GM12872 (cell line): Measurements from ENCODE around the gene CCNB2.

Experiments
- TF ChIP-seq, protein P1 (sequence below): IDR thresholded peaks from 3 replicates; pipeline ENCODE4 v1.5.1; 2011; ENCODE audit warnings: low read depth, mild to moderate bottlenecking, low read length, moderate library complexity; ENCODE audit not compliant: insufficient read depth

CCNB2 gene

GRCh38 chr15:59116771-59117170, 11.8 kb downstream of the CCNB2 start:
- TF ChIP-seq, protein P1, sequence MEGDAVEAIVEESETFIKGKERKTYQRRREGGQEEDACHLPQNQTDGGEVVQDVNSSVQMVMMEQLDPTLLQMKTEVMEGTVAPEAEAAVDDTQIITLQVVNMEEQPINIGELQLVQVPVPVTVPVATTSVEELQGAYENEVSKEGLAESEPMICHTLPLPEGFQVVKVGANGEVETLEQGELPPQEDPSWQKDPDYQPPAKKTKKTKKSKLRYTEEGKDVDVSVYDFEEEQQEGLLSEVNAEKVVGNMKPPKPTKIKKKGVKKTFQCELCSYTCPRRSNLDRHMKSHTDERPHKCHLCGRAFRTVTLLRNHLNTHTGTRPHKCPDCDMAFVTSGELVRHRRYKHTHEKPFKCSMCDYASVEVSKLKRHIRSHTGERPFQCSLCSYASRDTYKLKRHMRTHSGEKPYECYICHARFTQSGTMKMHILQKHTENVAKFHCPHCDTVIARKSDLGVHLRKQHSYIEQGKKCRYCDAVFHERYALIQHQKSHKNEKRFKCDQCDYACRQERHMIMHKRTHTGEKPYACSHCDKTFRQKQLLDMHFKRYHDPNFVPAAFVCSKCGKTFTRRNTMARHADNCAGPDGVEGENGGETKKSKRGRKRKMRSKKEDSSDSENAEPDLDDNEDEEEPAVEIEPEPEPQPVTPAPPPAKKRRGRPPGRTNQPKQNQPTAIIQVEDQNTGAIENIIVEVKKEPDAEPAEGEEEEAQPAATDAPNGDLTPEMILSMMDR, result no peak

GRCh38 chr15:59119625-59120024, 14.7 kb downstream of the CCNB2 start:
- TF ChIP-seq, protein P1, result no peak

GRCh38 chr15:59120937-59121336, 16.0 kb downstream of the CCNB2 start:
- TF ChIP-seq, protein P1, result no peak

GRCh38 chr15:59124261-59124660, 19.3 kb downstream of the CCNB2 start:
- TF ChIP-seq, protein P1, result no peak

DNA sequence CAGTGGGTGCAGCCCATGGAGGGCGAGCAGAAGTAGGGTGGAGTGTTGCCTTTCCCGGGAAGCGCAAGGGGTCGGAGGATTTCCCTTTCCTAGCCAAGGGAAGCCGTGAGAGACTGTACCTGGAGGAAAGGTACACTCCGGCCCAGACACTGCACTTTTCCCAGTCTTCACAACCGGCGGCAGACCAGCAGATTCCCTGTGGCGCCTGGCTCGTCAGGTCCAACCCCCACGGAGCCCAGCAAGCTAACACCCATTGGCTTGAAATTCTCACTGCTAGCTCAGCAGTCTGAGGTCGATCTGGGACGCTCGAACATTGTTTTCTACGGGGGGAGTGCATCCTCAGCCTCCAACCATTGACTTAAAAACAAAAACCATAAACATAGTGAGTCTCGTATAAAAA, 26.5 kb downstream of the CCNB2 start:
- TF ChIP-seq, protein P1, result no peak

DNA sequence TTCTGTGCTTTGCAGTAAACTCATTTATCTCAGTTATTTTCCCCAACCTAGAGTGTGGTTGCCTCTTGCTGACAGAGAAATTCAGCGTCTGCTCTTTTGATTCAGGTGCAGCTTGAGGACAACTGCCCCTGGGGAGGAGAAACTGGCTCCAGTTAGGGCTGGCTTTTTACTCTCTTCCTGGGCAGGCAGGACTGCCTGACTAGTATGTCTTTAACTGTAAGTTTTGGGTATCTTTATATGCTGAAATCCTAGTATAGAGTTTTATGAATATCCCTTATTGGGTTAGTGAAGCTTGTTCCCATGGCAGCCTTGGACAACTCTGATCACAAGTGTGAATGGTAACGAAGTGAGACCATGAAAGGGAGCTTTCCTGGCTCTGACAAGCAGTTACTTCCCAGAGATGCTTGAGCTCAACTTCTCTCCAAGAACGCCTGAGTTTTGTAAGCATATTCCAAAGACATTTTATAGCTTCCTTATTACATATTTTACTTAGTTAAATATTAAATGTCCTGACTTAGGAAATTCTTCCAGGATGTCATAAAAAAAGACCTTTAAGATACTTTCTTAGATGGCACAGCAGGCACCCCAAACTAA, 27.1 kb downstream of the CCNB2 start:
- TF ChIP-seq, protein P1, result no peak

DNA sequence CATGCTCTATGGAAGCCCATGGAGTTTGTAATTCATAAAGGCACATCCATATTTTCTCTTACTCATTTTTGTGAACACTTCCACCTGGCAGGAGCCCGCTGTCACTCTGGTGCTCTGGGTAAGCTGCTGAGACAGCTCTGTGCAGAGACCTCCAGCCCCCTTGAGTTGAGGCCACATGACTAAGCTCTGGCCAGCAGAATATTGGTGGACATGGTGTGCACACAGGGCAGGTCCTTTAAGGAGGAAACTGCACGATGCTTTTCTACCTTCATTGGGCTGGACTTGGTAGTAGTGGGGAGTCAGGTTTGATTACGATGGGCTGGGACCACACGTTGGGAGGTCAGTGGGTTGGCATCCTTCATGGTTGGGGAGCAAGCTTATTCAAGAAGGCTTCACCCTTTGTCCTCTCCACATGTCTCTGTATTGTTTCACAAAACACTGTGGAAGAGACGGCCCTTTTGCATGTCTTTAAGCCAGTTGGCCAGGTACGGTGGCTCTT, 29.0 kb downstream of the CCNB2 start:
- TF ChIP-seq, protein P1, result no peak

GRCh38 chr15:59137566-59137965, 32.6 kb downstream of the CCNB2 start:
- TF ChIP-seq, protein P1, result no peak
